ENCODE results near the gene LMNTD2. TPM values are rescaled to one million over a fixed set of nuclear protein-coding genes. Genes with fewer than 3 reads are reported as not detected.

Gene LMNTD2
- total RNA-seq, 1 donor from 2014 or later = 4.2 TPM

DNA sequence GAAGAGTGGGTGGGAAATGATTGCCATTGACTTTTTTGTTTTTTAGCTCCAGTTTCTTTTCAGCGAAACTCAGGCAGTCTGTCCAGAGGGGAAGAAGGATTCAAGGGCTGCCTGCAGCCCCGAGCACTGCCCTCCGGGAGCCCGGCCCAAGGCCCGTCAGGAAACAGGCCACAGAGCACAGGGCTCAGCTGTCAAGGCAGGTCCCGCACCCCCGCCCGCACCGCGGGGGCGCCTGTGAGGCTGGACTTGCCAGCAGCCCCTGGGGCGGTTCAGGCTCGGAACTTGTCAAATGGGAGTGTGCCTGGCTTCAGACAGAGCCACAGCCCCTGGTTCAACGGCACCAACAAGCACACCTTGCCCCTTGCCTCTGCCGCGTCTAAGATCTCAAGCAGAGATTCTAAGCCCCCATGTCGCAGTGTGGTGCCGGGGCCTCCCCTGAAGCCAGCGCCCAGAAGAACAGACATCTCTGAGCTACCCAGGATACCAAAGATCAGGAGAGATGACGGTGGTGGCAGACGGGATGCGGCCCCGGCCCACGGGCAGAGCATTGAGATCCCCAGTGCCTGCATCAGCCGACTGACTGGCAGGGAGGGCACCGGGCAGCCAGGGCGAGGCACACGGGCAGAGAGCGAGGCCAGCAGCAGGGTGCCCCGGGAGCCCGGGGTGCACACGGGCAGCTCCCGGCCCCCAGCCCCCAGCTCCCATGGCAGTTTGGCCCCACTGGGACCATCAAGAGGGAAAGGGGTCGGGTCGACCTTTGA is 46.7 kb upstream of the LMNTD2 start:
- peak overlapping the region; percentile 51 for H3K4me3 Mint-ChIP-seq (ENCODE audit: unreplicated experiment)
- H3K36me3 Mint-ChIP-seq (ENCODE audit: low read depth, unreplicated experiment) = peaks cover 19% of the 10 kb centered on the region
- H3K27ac Mint-ChIP-seq (ENCODE audit: unreplicated experiment) = peak overlapping the region; percentile 52
- no peak for DNase-seq (ENCODE audit: low spot score)
- TF ChIP-seq CTCF (IDR thresholded peaks at IDR 0.05; ENCODE audit: unreplicated experiment) = no peak
- H3K27me3 Mint-ChIP-seq (ENCODE audit: unreplicated experiment) = peaks cover 8% of the 10 kb centered on the region
- H3K4me1 Mint-ChIP-seq (ENCODE audit: unreplicated experiment) = peaks cover 2% of the 10 kb centered on the region
- H3K9me3 Mint-ChIP-seq (ENCODE audit: unreplicated experiment) = no peaks in the 10 kb centered on the region

GRCh38 chr11:606245-606644 is 45.7 kb upstream of the LMNTD2 start:
- no peak overlapping the region for H3K27ac Mint-ChIP-seq (ENCODE audit: unreplicated experiment)
- peak overlapping the region; percentile 51 for H3K4me3 Mint-ChIP-seq (ENCODE audit: unreplicated experiment)
- peaks cover 20% of the 10 kb centered on the region for H3K36me3 Mint-ChIP-seq (ENCODE audit: low read depth, unreplicated experiment)
- peaks cover 7% of the 10 kb centered on the region for H3K27me3 Mint-ChIP-seq (ENCODE audit: unreplicated experiment)
- H3K9me3 Mint-ChIP-seq (ENCODE audit: unreplicated experiment) = no peaks in the 10 kb centered on the region
- TF ChIP-seq CTCF (IDR thresholded peaks at IDR 0.05; ENCODE audit: unreplicated experiment) = no peak
- H3K4me1 Mint-ChIP-seq (ENCODE audit: unreplicated experiment) = no peaks in the 10 kb centered on the region
- no peak for DNase-seq (ENCODE audit: low spot score)

GRCh38 chr11:605286-606129 is 45.0 kb upstream of the LMNTD2 start:
- Mint-ChIP-seq H3K9me3 (ENCODE audit: unreplicated experiment) (no peaks in the 10 kb centered on the region), H3K4me3 (ENCODE audit: unreplicated experiment) (no peak overlapping the region), H3K36me3 (ENCODE audit: low read depth, unreplicated experiment) (peaks cover 20% of the 10 kb centered on the region), H3K27ac (ENCODE audit: unreplicated experiment) (no peak overlapping the region), H3K27me3 (ENCODE audit: unreplicated experiment) (peaks cover 7% of the 10 kb centered on the region), H3K4me1 (ENCODE audit: unreplicated experiment) (no peaks in the 10 kb centered on the region)
- no peak for TF ChIP-seq CTCF (IDR thresholded peaks at IDR 0.05; ENCODE audit: unreplicated experiment)
- DNase-seq (ENCODE audit: low spot score) = no peak

GRCh38 chr11:603154-603553 is 42.6 kb upstream of the LMNTD2 start:
- Mint-ChIP-seq H3K36me3 (ENCODE audit: low read depth, unreplicated experiment) (peaks cover 26% of the 10 kb centered on the region), H3K9me3 (ENCODE audit: unreplicated experiment) (no peaks in the 10 kb centered on the region)
- TF ChIP-seq CTCF (IDR thresholded peaks at IDR 0.05; ENCODE audit: unreplicated experiment) = no peak

More at GRCh38 chr11:603154-603553, 42.6 kb upstream of the LMNTD2 start:
- H3K4me3 Mint-ChIP-seq (ENCODE audit: unreplicated experiment) = no peak overlapping the region
- DNase-seq (ENCODE audit: low spot score) = no peak
- no peak overlapping the region for H3K27ac Mint-ChIP-seq (ENCODE audit: unreplicated experiment)
- H3K27me3 Mint-ChIP-seq (ENCODE audit: unreplicated experiment) = peaks cover 4% of the 10 kb centered on the region
- no peaks in the 10 kb centered on the region for H3K4me1 Mint-ChIP-seq (ENCODE audit: unreplicated experiment)

Data from endothelial cell (in vitro differentiated cells).